GM23248 (cell line): ENCODE measurements around the gene CCNE1.

Experiments used
- EZH2 ChIP-seq: fragments of 200-600 bp; sonication (generic); IDR thresholded peaks from 2 replicates; pipeline ENCODE4 v1.6.1; 2018; ENCODE audit warnings: antibody characterized with exemption, mild to moderate bottlenecking; ENCODE audit not compliant: insufficient read depth, poor library complexity, severe bottlenecking
- EZH2phosphoT487 ChIP-seq: fragments of 200-600 bp; sonication (generic); IDR thresholded peaks from 2 replicates; pipeline ENCODE4 v1.6.1; 2018; ENCODE audit warnings: antibody characterized with exemption, moderate library complexity, mild to moderate bottlenecking, low read depth; ENCODE audit not compliant: insufficient read depth

DNA sequence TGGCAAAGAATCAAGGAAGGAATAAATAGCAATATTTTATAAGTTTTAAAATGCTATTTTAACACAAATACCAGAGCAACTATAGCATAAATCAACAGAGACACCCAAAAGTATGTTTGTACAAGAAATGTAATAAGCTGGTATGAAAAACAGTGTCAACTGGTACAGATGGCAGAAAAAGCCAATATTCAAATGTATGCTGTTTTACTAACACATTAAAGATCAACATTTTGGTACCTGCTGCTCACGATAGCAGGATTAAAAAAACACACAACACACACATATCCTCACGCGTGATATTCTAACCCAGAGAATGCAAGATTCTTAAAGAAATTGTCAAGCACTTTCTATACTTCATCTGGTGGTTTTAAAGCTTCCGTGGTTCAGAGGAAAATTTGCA, 48.6 kb upstream of the CCNE1 start:
- TF ChIP-seq EZH2phosphoT487 (no peak), EZH2 (no peak)
